Esophagus muscularis mucosa (tissue), 4 donors: Measurements from ENCODE around the gene DNM3. TPM values are rescaled to one million over a fixed set of nuclear protein-coding genes. Genes with fewer than 3 reads are reported as not detected.

ENCODE experiments used
- DNase-seq: peaks from one replicate; pipeline ENCODE4 v3.0.0-alpha.2; 2017; ENCODE audit errors: extremely low spot score
- H3K27ac ChIP-seq, 4 donors: fragments of 200-600 bp; sonication (generic); replicated peaks in 1 of 4; 1 replicate in 3 of 4; 2 replicates in 1 of 4; pipeline ENCODE4 v1.5.1; 2016 to 2019; ENCODE audit warnings: mild to moderate bottlenecking in 1 of 4
- H3K27me3 ChIP-seq, 4 donors: fragments of 200-600 bp; sonication (generic); one replicate each; pipeline versions ENCODE4 v1.5.1 to v1.6.0; 2016 to 2019
- H3K36me3 ChIP-seq, 4 donors: fragments of 200-600 bp; sonication (generic); one replicate each; pipeline ENCODE4 v1.5.1; 2016 to 2019
- H3K4me1 ChIP-seq, 4 donors: fragments of 200-600 bp; sonication (generic); one replicate each; pipeline ENCODE4 v1.5.1; 2016 to 2019
- H3K4me3 ChIP-seq, 4 donors: fragments of 200-600 bp; sonication (generic); 1 replicate in 2 of 4; 2 replicates in 2 of 4; pipeline ENCODE4 v1.5.1; 2016 to 2019; ENCODE audit warnings: mild to moderate bottlenecking in 4 of 4, moderate library complexity in 1 of 4
- H3K9me3 ChIP-seq, 4 donors: fragments of 200-600 bp; sonication (generic); 1 replicate in 3 of 4; 2 replicates in 1 of 4; pipeline ENCODE4 v1.5.1; 2016 to 2019
- EP300 ChIP-seq: sonication (generic); formaldehyde crosslinking; IDR thresholded peaks from one replicate; pipeline ENCODE4 v1.6.1; 2017; ENCODE audit warnings: antibody characterized with exemption
- POLR2A ChIP-seq: fragments of 450-650 bp; IDR thresholded peaks from one replicate; pipeline ENCODE4 v1.6.1; 2017; ENCODE audit warnings: antibody characterized with exemption, moderate library complexity, mild to moderate bottlenecking, low read depth
- POLR2AphosphoS5 ChIP-seq, 2 donors: sonication (generic); formaldehyde crosslinking; IDR thresholded peaks; one replicate each; pipeline ENCODE4 v1.6.1; 2017; ENCODE audit warnings: antibody characterized with exemption in 2 of 2
- WGBS: methylation state at CpG from one replicate; pipeline ENCODE4 v1.1.5; 2018; 5-methylcytosine and 5-hydroxymethylcytosine counted together
- intact Hi-C: fragments of 100-400 bp; cut with DNase I; formaldehyde crosslinking; loops from one replicate; pipeline ENCODE4 v1.15.1; 2023
- total RNA-seq, 4 donors: library from RNA; depleted of rRNA; stranded (reverse); fragments of >200 nt; gene quantifications; one replicate each; pipeline versions ENCODE4 v1.1.0 to v1.2.1, GENCODE V29; 2016
- TF ChIP-seq, protein P1 (sequence below), 3 experiments: fragments of 200-600 bp in 2 of 3; fragments of 450-650 bp in 1 of 3; sonication (generic) in 2 of 3; IDR thresholded peaks; one replicate each; pipeline ENCODE4 v1.5.1; 2017 to 2019; ENCODE audit warnings: antibody characterized with exemption in 3 of 3, mild to moderate bottlenecking in 2 of 3, moderate library complexity in 1 of 3

Gene DNM3
- total RNA-seq, 4 donors from 2014 or later, result 3.3 to 6.4 (median 3.9) TPM

DNA sequence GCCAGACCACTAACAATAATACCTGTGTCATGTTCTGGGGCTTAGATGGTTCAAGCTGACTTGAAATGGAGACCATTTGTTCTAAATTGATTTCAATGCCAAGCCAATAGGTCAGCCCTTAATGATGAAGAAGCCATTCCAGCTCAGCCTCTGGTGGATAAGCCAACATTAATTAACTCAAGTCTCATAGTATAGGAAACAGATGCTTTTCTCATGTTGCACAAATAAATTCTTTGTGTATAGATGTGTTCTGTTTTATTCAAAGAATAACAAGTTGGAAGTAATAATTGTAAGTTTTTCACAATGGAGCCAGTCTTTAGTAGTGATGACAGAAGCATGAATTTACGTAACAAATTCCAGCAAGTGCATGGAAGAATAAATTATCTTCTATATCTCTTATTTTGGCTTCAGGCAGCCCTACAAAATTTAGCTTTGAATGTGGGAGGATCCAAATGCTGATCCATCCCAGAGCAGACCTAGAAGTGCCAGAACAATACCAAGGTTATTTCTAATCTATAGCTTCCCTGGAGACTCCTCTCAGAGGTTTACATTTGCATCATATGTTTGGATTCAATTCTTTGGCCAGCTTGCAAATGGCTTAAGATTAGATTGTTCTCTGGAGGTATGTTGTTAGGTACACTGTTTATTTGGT is 536.9 kb downstream of the DNM3 start:
- no peak for DNase-seq
- 87% methylated on average over 1 of the region's 1 CpG for WGBS
- H3K4me1 ChIP-seq, result peaks cover 0 to 12% (median 11%) of the 10 kb centered on the region in 4 donors
- intact Hi-C loops, result no loop called here
- H3K27me3 ChIP-seq, result no peaks in the 10 kb centered on the region
- no peaks in the 10 kb centered on the region for H3K9me3 ChIP-seq
- no peak overlapping the region for H3K27ac ChIP-seq
- no peak for TF ChIP-seq POLR2A
- TF ChIP-seq POLR2AphosphoS5 (IDR thresholded peaks at IDR 0.05), result no peak
- TF ChIP-seq, protein P1, sequence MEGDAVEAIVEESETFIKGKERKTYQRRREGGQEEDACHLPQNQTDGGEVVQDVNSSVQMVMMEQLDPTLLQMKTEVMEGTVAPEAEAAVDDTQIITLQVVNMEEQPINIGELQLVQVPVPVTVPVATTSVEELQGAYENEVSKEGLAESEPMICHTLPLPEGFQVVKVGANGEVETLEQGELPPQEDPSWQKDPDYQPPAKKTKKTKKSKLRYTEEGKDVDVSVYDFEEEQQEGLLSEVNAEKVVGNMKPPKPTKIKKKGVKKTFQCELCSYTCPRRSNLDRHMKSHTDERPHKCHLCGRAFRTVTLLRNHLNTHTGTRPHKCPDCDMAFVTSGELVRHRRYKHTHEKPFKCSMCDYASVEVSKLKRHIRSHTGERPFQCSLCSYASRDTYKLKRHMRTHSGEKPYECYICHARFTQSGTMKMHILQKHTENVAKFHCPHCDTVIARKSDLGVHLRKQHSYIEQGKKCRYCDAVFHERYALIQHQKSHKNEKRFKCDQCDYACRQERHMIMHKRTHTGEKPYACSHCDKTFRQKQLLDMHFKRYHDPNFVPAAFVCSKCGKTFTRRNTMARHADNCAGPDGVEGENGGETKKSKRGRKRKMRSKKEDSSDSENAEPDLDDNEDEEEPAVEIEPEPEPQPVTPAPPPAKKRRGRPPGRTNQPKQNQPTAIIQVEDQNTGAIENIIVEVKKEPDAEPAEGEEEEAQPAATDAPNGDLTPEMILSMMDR (IDR thresholded peaks at IDR 0.05), result no peak
- TF ChIP-seq EP300, result no peak
- no peaks in the 10 kb centered on the region for H3K36me3 ChIP-seq
- H3K4me3 ChIP-seq, result no peak overlapping the region

DNA sequence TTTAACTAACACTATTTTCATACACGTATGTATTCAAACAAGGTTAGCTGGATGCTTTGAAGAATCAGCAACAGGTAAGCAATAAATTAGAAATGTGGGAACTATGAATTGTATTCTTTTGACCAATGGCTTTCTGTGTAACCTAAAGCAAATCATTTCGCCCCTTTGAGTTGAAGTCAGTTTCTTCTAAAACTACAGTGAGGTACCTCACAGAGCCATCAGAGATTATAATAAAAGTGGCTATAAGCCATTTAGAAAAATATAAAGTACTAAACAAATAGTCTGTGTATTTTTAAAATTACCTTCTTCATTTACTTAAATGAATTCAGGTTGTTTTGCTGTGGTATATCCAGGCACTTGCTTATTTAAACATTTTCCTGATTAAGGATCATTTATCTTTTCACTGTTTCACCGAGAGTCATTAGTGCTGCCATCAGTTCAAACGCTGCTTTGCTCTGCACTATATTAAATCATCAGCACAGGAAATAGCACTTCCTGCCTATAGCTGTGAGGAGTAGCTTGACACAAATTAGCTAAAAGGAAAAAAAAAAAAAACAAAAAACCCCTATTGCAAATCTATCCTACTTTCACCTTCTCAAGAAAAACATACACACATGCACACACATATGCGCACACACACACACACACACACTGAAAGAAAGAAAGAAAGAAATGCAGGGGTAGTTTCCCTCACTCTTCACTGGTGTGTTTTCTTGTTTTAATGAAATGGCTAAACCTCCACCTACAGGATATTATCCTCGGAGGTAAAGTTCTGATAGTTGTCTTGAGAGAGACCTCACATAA is 539.3 kb downstream of the DNM3 start:
- Histone ChIP-seq H3K9me3 (no peaks in the 10 kb centered on the region), H3K36me3 (no peaks in the 10 kb centered on the region), H3K27ac (no peak overlapping the region), H3K4me1 (peaks cover 0 to 26% (median 22%) of the 10 kb centered on the region in 4 donors), H3K27me3 (no peaks in the 10 kb centered on the region), H3K4me3 (no peak overlapping the region)
- WGBS, result 43% methylated on average over 6 of the region's 6 CpGs
- no peak for DNase-seq
- TF ChIP-seq, protein P1 (IDR thresholded peaks at IDR 0.05), result no peak
- TF ChIP-seq POLR2A (no peak), POLR2AphosphoS5 (IDR thresholded peaks at IDR 0.05) (no peak), EP300 (no peak)
- intact Hi-C loops, result no loop called here

DNA sequence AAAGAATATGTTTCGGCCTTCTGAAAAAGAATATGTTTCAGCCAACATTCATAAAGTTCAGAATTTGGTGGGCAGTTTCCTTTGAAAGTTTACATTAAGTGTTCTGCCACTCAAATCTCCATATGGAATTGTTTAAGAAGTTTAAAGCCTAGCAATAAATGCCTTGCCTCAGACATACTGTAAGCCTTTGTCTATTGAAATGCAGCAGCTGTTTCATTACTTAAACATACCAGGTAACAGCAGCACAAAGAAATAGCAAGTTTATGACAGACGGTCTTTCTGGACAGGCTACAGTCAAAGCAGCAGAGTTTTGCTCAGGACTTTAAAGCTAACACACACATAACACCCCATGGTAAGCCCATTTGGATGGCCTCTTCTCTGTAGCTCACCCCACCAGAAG is 540.6 kb downstream of the DNM3 start:
- Histone ChIP-seq H3K4me1 (peaks cover 0 to 26% (median 22%) of the 10 kb centered on the region in 4 donors), H3K9me3 (no peaks in the 10 kb centered on the region), H3K27ac (no peak overlapping the region), H3K36me3 (no peaks in the 10 kb centered on the region), H3K4me3 (no peak overlapping the region), H3K27me3 (no peaks in the 10 kb centered on the region)
- DNase-seq, result no peak
- 77% methylated on average over 2 of the region's 2 CpGs for WGBS
- intact Hi-C loops, result no loop called here
- TF ChIP-seq EP300 (no peak), POLR2AphosphoS5 (IDR thresholded peaks at IDR 0.05) (no peak), POLR2A (no peak)
- TF ChIP-seq, protein P1 (IDR thresholded peaks at IDR 0.05), result no peak

DNA sequence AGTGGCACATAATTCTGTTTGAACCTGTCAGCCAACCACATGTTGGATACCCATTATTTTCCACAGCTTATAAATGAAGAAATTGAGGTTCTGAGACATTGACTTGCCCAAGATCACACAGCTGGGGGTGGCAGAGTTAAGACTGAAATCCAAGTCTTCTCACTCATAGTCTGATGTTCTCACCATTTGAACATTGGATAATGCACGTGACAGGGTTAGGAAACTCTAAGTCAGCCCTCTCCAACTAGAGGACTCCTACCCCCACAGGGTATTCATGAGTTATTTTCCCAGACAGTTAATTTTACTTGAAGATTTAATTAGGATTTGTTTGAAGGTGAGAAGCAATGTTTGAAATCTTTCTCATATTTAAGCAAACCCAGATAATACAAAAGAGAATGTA is 541.1 kb downstream of the DNM3 start:
- intact Hi-C loops, result no loop called here
- Histone ChIP-seq H3K27me3 (no peaks in the 10 kb centered on the region), H3K36me3 (no peaks in the 10 kb centered on the region), H3K9me3 (no peaks in the 10 kb centered on the region), H3K27ac (peak overlapping the region in 3 of 4 donors; percentile 33 to 50 (median 43)), H3K4me3 (no peak overlapping the region), H3K4me1 (peaks cover 0 to 26% (median 22%) of the 10 kb centered on the region in 4 donors)
- TF ChIP-seq POLR2AphosphoS5 (IDR thresholded peaks at IDR 0.05) (no peak), POLR2A (no peak)
- no peak for DNase-seq
- 53% methylated on average over 1 of the region's 1 CpG for WGBS

DNA sequence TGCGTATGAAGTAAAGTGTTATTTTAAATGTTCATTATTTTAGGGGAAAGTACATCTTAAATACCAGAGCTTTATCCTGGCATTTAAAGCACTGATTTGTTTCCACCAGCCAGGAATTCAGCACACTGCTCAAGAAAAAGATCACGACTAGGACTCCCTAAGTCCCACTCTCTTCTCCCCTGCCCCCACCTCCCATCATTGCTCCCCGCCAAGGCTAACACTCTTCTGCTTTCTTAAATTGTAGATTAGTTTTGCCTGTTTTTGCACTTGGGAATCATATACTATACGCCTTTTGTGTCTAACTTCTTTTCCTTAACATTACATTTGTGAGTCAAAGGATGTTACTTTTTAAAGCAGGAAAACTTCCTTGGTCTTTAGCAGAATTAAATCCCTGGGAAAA is 541.7 kb downstream of the DNM3 start:
- DNase-seq, result no peak
- Histone ChIP-seq H3K36me3 (no peaks in the 10 kb centered on the region), H3K9me3 (no peaks in the 10 kb centered on the region), H3K4me1 (peaks cover 0 to 26% (median 22%) of the 10 kb centered on the region in 4 donors), H3K27ac (peak overlapping the region; percentile 33 to 50 (median 44)), H3K4me3 (peak overlapping the region in 2 of 4 donors; percentile 9 to 19), H3K27me3 (no peaks in the 10 kb centered on the region)
- TF ChIP-seq POLR2AphosphoS5 (IDR thresholded peaks at IDR 0.05) (no peak), POLR2A (no peak), EP300 (no peak)
- TF ChIP-seq, protein P1 (IDR thresholded peaks at IDR 0.05), result no peak
- intact Hi-C loops, result no loop called here
- 47% methylated on average over 4 of the region's 4 CpGs for WGBS
